Vagina (tissue), 2 donors: ENCODE results near the gene IFNGR2. TPM values are rescaled to one million over a fixed set of nuclear protein-coding genes. Genes with fewer than 3 reads are reported as not detected.

Source experiments
- DNase-seq, 2 donors: peaks; one replicate each; pipeline ENCODE4 v3.0.0-alpha.2; 2017; ENCODE audit errors: extremely low spot score in 2 of 2
- H3K27ac ChIP-seq: fragments of 200-600 bp; sonication (generic); one replicate; pipeline ENCODE4 v1.5.1; 2019
- H3K27me3 ChIP-seq: fragments of 200-600 bp; sonication (generic); one replicate; pipeline ENCODE4 v1.5.1; 2019
- H3K36me3 ChIP-seq, 2 donors: fragments of 200-600 bp; sonication (generic); one replicate each; pipeline ENCODE4 v1.5.1; 2017 to 2019
- H3K4me1 ChIP-seq: fragments of 200-600 bp; sonication (generic); one replicate; pipeline ENCODE4 v1.5.1; 2019
- H3K4me3 ChIP-seq, 2 donors: fragments of 200-600 bp; sonication (generic); 1 replicate in 1 of 2; 2 replicates in 1 of 2; pipeline ENCODE4 v1.5.1; 2016 to 2019
- H3K9me3 ChIP-seq: fragments of 200-600 bp; sonication (generic); one replicate; pipeline ENCODE4 v1.5.1; 2019
- POLR2A ChIP-seq, 2 donors: fragments of 450-650 bp; IDR thresholded peaks; one replicate each; pipeline ENCODE4 v1.6.1; 2017; ENCODE audit warnings: antibody characterized with exemption in 2 of 2, mild to moderate bottlenecking in 2 of 2, moderate library complexity in 2 of 2
- POLR2AphosphoS5 ChIP-seq, 2 donors: sonication (generic); formaldehyde crosslinking; IDR thresholded peaks; one replicate each; pipeline ENCODE4 v1.9.0; 2017; ENCODE audit warnings: antibody characterized with exemption in 2 of 2, mild to moderate bottlenecking in 2 of 2, low read depth in 1 of 2; ENCODE audit not compliant: insufficient read depth in 1 of 2
- intact Hi-C: fragments of 100-400 bp; cut with DNase I; formaldehyde crosslinking; loops from one replicate; pipeline ENCODE4 v1.15.1; 2023
- total RNA-seq: library from RNA; depleted of rRNA; stranded (reverse); fragments of >200 nt; gene quantifications from one replicate; pipeline ENCODE4 v1.2.3, GENCODE V29; 2016
- TF ChIP-seq, protein P1 (sequence below), 3 experiments: fragments of 450-650 bp in 2 of 3; fragments of 200-600 bp in 1 of 3; sonication (generic) in 1 of 3; IDR thresholded peaks; one replicate each; pipeline ENCODE4 v1.5.1; 2017 to 2019; ENCODE audit warnings: antibody characterized with exemption in 3 of 3, mild to moderate bottlenecking in 2 of 3, moderate library complexity in 2 of 3

Gene IFNGR2
- total RNA-seq, 1 donor from 2014 or later: 89.6 TPM

DNA sequence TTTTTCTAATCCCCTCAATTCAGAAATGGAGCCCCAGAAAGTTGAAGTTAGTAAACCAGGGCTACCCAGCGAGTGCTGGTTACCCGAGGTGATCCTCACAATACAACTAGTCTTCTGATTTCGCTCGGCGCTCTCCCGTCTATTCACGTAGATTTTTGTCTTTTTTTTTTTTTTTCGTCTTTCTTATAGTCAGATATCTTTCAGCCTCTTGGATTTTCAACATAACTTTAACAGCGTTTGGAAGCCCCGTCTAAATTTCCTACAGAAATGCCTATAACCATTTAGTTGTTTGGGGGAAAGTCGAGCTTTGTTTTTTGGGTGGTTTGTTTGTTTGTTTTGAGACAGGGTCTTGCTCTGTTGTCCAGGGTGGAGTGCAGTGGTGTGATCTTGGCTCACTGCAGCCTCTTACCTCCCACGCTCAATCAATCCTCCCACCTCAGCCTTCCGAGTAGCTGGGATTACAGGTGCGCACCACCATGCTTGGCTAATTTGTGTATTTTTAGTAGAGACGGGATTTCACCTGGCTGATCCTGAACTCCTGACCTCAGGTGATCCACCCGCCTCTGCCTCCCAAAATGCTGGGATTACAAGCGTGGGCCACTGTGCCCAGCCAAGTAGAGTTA, 77.4 kb downstream of the IFNGR2 start:
- no peaks in the 10 kb centered on the region for H3K27me3 ChIP-seq
- DNase-seq: no peak
- intact Hi-C loops: no loop called here
- H3K4me3 ChIP-seq: peak overlapping the region; percentile 66 to 87
- H3K4me1 ChIP-seq: peaks cover 22% of the 10 kb centered on the region
- H3K36me3 ChIP-seq: no peaks in the 10 kb centered on the region
- peak overlapping the region; percentile 87 for H3K27ac ChIP-seq
- no peaks in the 10 kb centered on the region for H3K9me3 ChIP-seq
- no peak for TF ChIP-seq POLR2AphosphoS5 (IDR thresholded peaks at IDR 0.05; ENCODE audit: insufficient read depth in 1 of 2, low read depth in 1 of 2)
- no peak for TF ChIP-seq POLR2A (IDR thresholded peaks at IDR 0.05)
- TF ChIP-seq, protein P1, sequence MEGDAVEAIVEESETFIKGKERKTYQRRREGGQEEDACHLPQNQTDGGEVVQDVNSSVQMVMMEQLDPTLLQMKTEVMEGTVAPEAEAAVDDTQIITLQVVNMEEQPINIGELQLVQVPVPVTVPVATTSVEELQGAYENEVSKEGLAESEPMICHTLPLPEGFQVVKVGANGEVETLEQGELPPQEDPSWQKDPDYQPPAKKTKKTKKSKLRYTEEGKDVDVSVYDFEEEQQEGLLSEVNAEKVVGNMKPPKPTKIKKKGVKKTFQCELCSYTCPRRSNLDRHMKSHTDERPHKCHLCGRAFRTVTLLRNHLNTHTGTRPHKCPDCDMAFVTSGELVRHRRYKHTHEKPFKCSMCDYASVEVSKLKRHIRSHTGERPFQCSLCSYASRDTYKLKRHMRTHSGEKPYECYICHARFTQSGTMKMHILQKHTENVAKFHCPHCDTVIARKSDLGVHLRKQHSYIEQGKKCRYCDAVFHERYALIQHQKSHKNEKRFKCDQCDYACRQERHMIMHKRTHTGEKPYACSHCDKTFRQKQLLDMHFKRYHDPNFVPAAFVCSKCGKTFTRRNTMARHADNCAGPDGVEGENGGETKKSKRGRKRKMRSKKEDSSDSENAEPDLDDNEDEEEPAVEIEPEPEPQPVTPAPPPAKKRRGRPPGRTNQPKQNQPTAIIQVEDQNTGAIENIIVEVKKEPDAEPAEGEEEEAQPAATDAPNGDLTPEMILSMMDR (IDR thresholded peaks at IDR 0.05): no peak

GRCh38 chr21:33481314-33481943, 78.2 kb downstream of the IFNGR2 start:
- H3K4me3 ChIP-seq: no peak overlapping the region
- intact Hi-C loops: no loop called here

More at GRCh38 chr21:33481314-33481943, 78.2 kb downstream of the IFNGR2 start:
- Histone ChIP-seq H3K27ac (no peak overlapping the region), H3K27me3 (no peaks in the 10 kb centered on the region), H3K4me1 (peaks cover 22% of the 10 kb centered on the region), H3K9me3 (no peaks in the 10 kb centered on the region), H3K36me3 (no peaks in the 10 kb centered on the region)
- TF ChIP-seq, protein P1 (IDR thresholded peaks at IDR 0.05): no peak
- TF ChIP-seq POLR2A (IDR thresholded peaks at IDR 0.05): no peak
- no peak for TF ChIP-seq POLR2AphosphoS5 (IDR thresholded peaks at IDR 0.05; ENCODE audit: insufficient read depth in 1 of 2, low read depth in 1 of 2)
- no peak for DNase-seq

Other genes with a start within 250 kb of the IFNGR2 start
- 9.3 TPM for gene IFNAR2, start 173.5 kb upstream of the IFNGR2 start, total RNA-seq
- 31.7 TPM for gene IL10RB, start 137.0 kb upstream of the IFNGR2 start, total RNA-seq
- gene IFNAR1, start 78.4 kb upstream of the IFNGR2 start, total RNA-seq: 20.4 TPM
- gene TMEM50B, start 76.6 kb downstream of the IFNGR2 start, total RNA-seq: 42.5 TPM
- gene DNAJC28, start 88.3 kb downstream of the IFNGR2 start, total RNA-seq: 1.5 TPM
- 47.6 TPM for gene GART, start 138.7 kb downstream of the IFNGR2 start, total RNA-seq
- 212 TPM for gene SON, start 139.6 kb downstream of the IFNGR2 start, total RNA-seq
- gene DONSON, start 185.3 kb downstream of the IFNGR2 start, total RNA-seq: 10.3 TPM
- 56.2 TPM for gene CRYZL1, start 238.3 kb downstream of the IFNGR2 start, total RNA-seq
- 46.9 TPM for gene ITSN1, start 239.1 kb downstream of the IFNGR2 start, total RNA-seq